Activated CD4-positive, alpha-beta memory T cell treated with anti-CD3 and anti-CD28 coated beads for 36 hours (primary cell): ENCODE measurements around the gene TPRKB. TPM values are rescaled to one million over a fixed set of nuclear protein-coding genes. Genes with fewer than 3 reads are reported as not detected.
"Not testable (repeated sequence)": the region's sequence is repeated elsewhere in the genome, so short reads cannot be mapped to it uniquely, and the experiment has no call there.

ENCODE experiments used
- CTCF ChIA-PET: fragments of 350-600 bp; sonication (Branson Sonifier 250); formaldehyde crosslinking; loops from one replicate; lab custom pipeline; 2021; ENCODE audit warnings: antibody characterized with exemption, inconsistent platforms; lab: Charles Lee
- POLR2A ChIA-PET: fragments of 350-600 bp; sonication (Branson Sonifier 250); formaldehyde crosslinking; loops from one replicate; lab custom pipeline; 2021; ENCODE audit warnings: antibody characterized with exemption; lab: Charles Lee
- DNase-seq: peaks from one replicate; pipeline ENCODE4 v3.0.0-alpha.2; 2020
- H3K27ac Mint-ChIP-seq: one replicate; pipeline ENCODE4 v1.8.0; 2021; ENCODE audit warnings: mixed read lengths
- H3K27me3 Mint-ChIP-seq: one replicate; pipeline ENCODE4 v1.8.0; 2021; ENCODE audit warnings: mixed read lengths
- H3K36me3 Mint-ChIP-seq: one replicate; pipeline ENCODE4 v1.8.0; 2021; ENCODE audit warnings: mixed read lengths
- H3K4me1 Mint-ChIP-seq: one replicate; pipeline ENCODE4 v1.8.0; 2021; ENCODE audit warnings: low read depth, mixed read lengths
- H3K4me3 Mint-ChIP-seq: one replicate; pipeline ENCODE4 v1.8.0; 2021; ENCODE audit warnings: mild to moderate bottlenecking, mixed read lengths
- H3K9me3 Mint-ChIP-seq: one replicate; pipeline ENCODE4 v1.8.0; 2021; ENCODE audit warnings: mixed read lengths
- intact Hi-C: fragments of 100-400 bp; cut with micrococcal nuclease; formaldehyde crosslinking; loops from one replicate; pipeline ENCODE4 v1.15.1; 2023
- total RNA-seq, 2 experiments: library from RNA; stranded (reverse); gene quantifications; one replicate each; pipeline ENCODE4 v1.2.3, GENCODE V29; 2021

TPRKB gene
- total RNA-seq, 2 experiments from 2014 or later = 33.2 to 34.6 TPM

- POLR2A ChIA-PET = no interaction called here
- Mint-ChIP-seq H3K27me3 (peaks cover 20% of the 10 kb centered on the region), H3K4me3 (no peak overlapping the region), H3K27ac (no peak overlapping the region), H3K36me3 (no peaks in the 10 kb centered on the region), H3K9me3 (peaks cover 2% of the 10 kb centered on the region), H3K4me1 (no peaks in the 10 kb centered on the region)
- intact Hi-C loops = no loop called here
- CTCF ChIA-PET = no interaction called here
- no peak for DNase-seq
Observed at GRCh38 chr2:73707636-73708035, 29.5 kb downstream of the TPRKB start.

- no peak overlapping the region for H3K4me3 Mint-ChIP-seq
- peaks cover 2% of the 10 kb centered on the region for H3K9me3 Mint-ChIP-seq
- no peak for DNase-seq
- peaks cover 20% of the 10 kb centered on the region for H3K27me3 Mint-ChIP-seq
- POLR2A ChIA-PET = no interaction called here
- intact Hi-C loops = no loop called here
- H3K27ac Mint-ChIP-seq = no peak overlapping the region
- CTCF ChIA-PET = no interaction called here
- H3K4me1 Mint-ChIP-seq = no peaks in the 10 kb centered on the region
- no peaks in the 10 kb centered on the region for H3K36me3 Mint-ChIP-seq
Observed at GRCh38 chr2:73707058-73707457, 30.1 kb downstream of the TPRKB start.

DNA sequence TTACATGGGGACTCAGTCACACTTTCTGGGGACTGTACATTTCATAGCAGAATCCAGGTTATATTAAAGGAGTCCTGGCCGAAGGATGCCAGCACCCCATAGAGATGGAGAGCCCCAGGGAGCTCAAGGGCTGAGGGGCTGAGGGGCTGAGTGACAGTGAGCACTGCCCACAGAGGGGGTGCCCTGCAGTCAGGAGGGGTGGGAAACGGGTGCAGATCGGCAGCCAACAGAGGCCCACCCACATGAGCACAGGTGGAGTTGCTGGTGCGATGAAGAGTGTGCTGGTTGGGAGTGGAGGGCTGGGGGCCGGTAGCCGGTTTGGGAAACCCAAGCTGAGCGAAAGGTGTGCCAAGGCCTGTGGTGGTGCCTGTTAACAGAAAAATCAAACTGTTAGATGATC is 32.1 kb downstream of the TPRKB start:
- peaks cover 2% of the 10 kb centered on the region for H3K9me3 Mint-ChIP-seq
- intact Hi-C loops = no loop called here

DNA sequence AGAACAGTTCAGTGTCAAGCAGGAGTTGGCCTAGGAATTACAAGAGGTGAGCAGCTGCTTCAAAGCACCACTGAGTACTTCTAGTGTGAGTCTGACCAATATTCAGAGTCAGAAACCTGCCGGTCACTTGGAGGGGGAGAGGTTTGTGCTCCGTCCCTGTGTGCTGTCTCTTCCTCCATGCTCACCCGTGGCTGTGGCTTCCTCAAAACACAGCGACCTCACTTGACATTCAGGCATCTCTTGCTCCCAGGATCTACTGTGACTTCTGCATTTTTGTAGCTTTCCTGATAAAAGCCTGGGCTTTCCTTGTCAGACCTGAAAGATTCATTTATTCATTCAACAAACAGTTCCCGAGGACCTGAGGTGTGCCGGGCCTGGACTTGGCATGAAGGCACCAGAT is 32.9 kb downstream of the TPRKB start:
- ChIA-PET POLR2A (no interaction called here), CTCF (no interaction called here)
- no peaks in the 10 kb centered on the region for H3K9me3 Mint-ChIP-seq
- peaks cover 21% of the 10 kb centered on the region for H3K27me3 Mint-ChIP-seq
- no peak overlapping the region for H3K27ac Mint-ChIP-seq
- no peak overlapping the region for H3K4me3 Mint-ChIP-seq
- no peaks in the 10 kb centered on the region for H3K4me1 Mint-ChIP-seq
- intact Hi-C loops = no loop called here
- DNase-seq = no peak
- H3K36me3 Mint-ChIP-seq = no peaks in the 10 kb centered on the region

More for the DNA sequence above, 32.1 kb downstream of the TPRKB start:
- POLR2A ChIA-PET = no interaction called here
- Mint-ChIP-seq H3K4me1 (no peaks in the 10 kb centered on the region), H3K27ac (no peak overlapping the region), H3K36me3 (no peaks in the 10 kb centered on the region), H3K27me3 (peaks cover 26% of the 10 kb centered on the region), H3K4me3 (no peak overlapping the region)
- CTCF ChIA-PET = no interaction called here
- no peak for DNase-seq

- intact Hi-C loops = no loop called here
- no peaks in the 10 kb centered on the region for H3K9me3 Mint-ChIP-seq
- POLR2A ChIA-PET = no interaction called here
- peaks cover 19% of the 10 kb centered on the region for H3K27me3 Mint-ChIP-seq
- no peak overlapping the region for H3K27ac Mint-ChIP-seq
- H3K4me3 Mint-ChIP-seq = no peak overlapping the region
- CTCF ChIA-PET = no interaction called here
- no peak for DNase-seq
- no peaks in the 10 kb centered on the region for H3K36me3 Mint-ChIP-seq
- no peaks in the 10 kb centered on the region for H3K4me1 Mint-ChIP-seq
Observed at GRCh38 chr2:73703675-73704074, 33.5 kb downstream of the TPRKB start.

GRCh38 chr2:73702852-73703493 is 34.2 kb downstream of the TPRKB start:
- H3K27me3 Mint-ChIP-seq = peaks cover 16% of the 10 kb centered on the region
- POLR2A ChIA-PET, intact Hi-C loops, H3K4me3 Mint-ChIP-seq, DNase-seq, CTCF ChIA-PET, H3K9me3 Mint-ChIP-seq, H3K4me1 Mint-ChIP-seq, H3K36me3 Mint-ChIP-seq, H3K27ac Mint-ChIP-seq: not testable (repeated sequence)

DNA sequence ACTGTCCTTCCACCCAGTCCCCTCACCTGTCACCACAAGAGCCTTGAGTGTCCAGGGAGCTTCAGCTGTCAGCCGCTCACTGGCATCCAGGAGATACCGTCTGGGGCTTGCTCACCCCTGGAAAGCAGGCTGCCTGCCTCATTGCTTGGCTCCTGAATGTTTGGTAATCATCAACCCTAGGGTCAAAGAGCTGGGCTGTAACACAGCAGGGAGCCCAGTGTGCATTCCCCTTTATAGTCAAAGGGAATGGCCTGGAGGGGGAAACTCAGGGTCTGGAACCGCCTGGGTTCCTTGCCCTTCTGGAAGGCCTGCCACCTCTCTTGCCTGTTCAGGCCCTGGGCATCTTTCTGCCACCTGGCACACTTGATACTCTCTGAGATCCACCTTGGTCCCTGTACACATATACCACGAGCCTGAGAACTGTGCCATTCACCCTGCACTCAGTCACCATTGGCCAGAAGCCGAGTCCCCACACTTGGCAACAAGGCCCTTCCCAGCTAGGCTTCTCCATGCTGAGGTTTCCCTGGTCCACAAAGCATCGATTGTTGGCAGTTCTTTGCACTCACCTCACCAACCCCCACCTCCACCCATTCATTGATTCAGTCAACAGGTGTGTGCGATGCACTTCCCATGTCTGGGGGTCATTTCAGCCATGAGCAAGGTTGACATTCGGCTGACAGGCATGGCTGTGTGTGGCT is 35.0 kb downstream of the TPRKB start:
- ChIA-PET POLR2A (no interaction called here), CTCF (no interaction called here)
- Mint-ChIP-seq H3K4me1 (no peaks in the 10 kb centered on the region), H3K36me3 (no peaks in the 10 kb centered on the region), H3K27ac (no peak overlapping the region), H3K4me3 (no peak overlapping the region), H3K27me3 (peaks cover 16% of the 10 kb centered on the region), H3K9me3 (no peaks in the 10 kb centered on the region)
- no peak for DNase-seq
- intact Hi-C loops = no loop called here

DNA sequence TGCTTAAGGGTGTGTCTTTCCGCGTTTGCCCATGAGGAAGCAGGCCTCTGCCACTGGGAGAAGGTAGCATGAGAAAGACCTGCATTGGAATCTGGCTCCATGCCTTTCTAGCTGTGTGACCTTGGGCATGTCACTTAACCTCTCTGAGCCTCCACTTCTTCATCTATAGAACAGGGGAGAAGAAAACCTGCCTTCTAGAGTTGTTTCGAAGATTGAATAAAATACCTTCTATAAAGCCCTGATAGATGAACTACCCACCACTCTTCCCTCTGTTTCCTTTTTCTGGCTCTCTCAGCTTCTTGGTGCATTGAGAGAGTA is 35.7 kb downstream of the TPRKB start:
- peaks cover 16% of the 10 kb centered on the region for H3K27me3 Mint-ChIP-seq
- H3K27ac Mint-ChIP-seq, intact Hi-C loops, CTCF ChIA-PET, H3K9me3 Mint-ChIP-seq, H3K4me1 Mint-ChIP-seq, H3K4me3 Mint-ChIP-seq, POLR2A ChIA-PET, H3K36me3 Mint-ChIP-seq, DNase-seq: not testable (repeated sequence)

- Mint-ChIP-seq H3K9me3 (no peaks in the 10 kb centered on the region), H3K4me1 (no peaks in the 10 kb centered on the region), H3K27me3 (peaks cover 16% of the 10 kb centered on the region), H3K27ac (no peak overlapping the region), H3K4me3 (no peak overlapping the region), H3K36me3 (no peaks in the 10 kb centered on the region)
- ChIA-PET CTCF (interaction anchor here (1.7 kb wide), 1 partner anchor 11 kb away, joined by 6 read pairs; no protein-coding TSS in a partner anchor), POLR2A (no interaction called here)
- no peak for DNase-seq
- intact Hi-C loops = no loop called here
Observed at GRCh38 chr2:73700661-73701447, 36.3 kb downstream of the TPRKB start.

DNA sequence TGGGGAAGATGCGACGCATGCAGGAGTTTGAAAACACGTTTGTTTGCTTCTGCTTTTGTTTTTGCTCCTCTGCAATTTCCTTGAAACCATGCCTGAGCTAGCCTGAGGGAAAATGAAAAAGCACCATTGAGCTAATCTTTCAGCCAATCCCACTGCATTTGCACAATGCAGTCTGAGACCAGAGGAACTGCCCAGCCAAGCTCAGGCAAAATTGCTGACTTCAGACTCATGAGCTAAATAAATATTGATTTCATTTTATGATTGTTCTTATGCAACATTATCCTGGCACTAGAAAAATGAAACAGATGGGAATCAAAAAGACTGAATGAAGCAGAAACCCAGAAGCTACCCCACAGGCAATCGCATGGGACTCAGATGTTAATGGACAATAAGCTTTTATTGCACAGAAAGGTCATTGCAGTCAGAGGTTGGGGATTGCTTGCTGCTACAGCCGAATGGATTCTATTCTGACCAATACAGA is 37.0 kb downstream of the TPRKB start:
- CTCF ChIA-PET = interaction anchor here (1.7 kb wide), 1 partner anchor 10 kb away, joined by 6 read pairs; no protein-coding TSS in a partner anchor
- Mint-ChIP-seq H3K4me1 (no peaks in the 10 kb centered on the region), H3K27ac (no peak overlapping the region), H3K36me3 (no peaks in the 10 kb centered on the region), H3K27me3 (peaks cover 16% of the 10 kb centered on the region), H3K9me3 (no peaks in the 10 kb centered on the region), H3K4me3 (no peak overlapping the region)
- DNase-seq = no peak
- intact Hi-C loops = no loop called here
- POLR2A ChIA-PET = no interaction called here

DNA sequence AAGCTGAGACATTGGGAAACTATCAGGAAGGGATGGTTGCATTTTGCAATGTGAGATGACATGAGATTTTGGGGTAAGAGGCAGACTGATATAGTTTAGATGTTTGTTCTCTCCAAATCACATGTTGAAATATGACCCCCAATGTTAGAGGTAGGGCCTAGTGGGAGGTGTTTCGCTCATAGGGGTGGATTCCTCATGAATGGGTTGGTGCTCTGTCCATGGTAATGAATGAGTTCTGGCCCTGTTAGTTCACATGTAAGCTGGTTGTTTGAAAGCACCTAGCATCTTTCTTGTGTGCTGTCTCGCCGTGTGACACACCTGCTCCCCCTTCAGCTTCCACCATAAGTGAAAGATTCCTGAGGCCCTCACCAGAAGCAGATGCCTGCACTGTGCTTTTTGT is 37.7 kb downstream of the TPRKB start:
- H3K27ac Mint-ChIP-seq = no peak overlapping the region
- no peak overlapping the region for H3K4me3 Mint-ChIP-seq
- ChIA-PET CTCF (interaction anchor here (1.7 kb wide), 1 partner anchor 9 kb away, joined by 6 read pairs; no protein-coding TSS in a partner anchor), POLR2A (no interaction called here)
- no peaks in the 10 kb centered on the region for H3K9me3 Mint-ChIP-seq
- peaks cover 12% of the 10 kb centered on the region for H3K27me3 Mint-ChIP-seq
- no peaks in the 10 kb centered on the region for H3K4me1 Mint-ChIP-seq
- intact Hi-C loops = loop anchor here (10.0 kb wide), 1 partner anchor 85 kb away; the partner anchor contains the start of genes C2orf78 and DUSP11
- no peaks in the 10 kb centered on the region for H3K36me3 Mint-ChIP-seq
- no peak for DNase-seq

GRCh38 chr2:73698101-73698500 is 39.0 kb downstream of the TPRKB start:
- Mint-ChIP-seq H3K4me1 (no peaks in the 10 kb centered on the region), H3K9me3 (no peaks in the 10 kb centered on the region), H3K36me3 (no peaks in the 10 kb centered on the region), H3K4me3 (no peak overlapping the region), H3K27me3 (peaks cover 10% of the 10 kb centered on the region), H3K27ac (no peak overlapping the region)
- no peak for DNase-seq
- POLR2A ChIA-PET = no interaction called here
- intact Hi-C loops = loop anchor here (10.0 kb wide), 1 partner anchor 87 kb away; the partner anchor contains the start of genes C2orf78 and DUSP11
- CTCF ChIA-PET = no interaction called here
